Umbilical cord (tissue), 2 donors: ENCODE data around the gene DDC. TPM values are rescaled to one million over a fixed set of nuclear protein-coding genes. Genes with fewer than 3 reads are reported as not detected.

Experiments
- DNase-seq: peaks from one replicate; pipeline ENCODE4 v3.0.0-alpha.2; 2015; ENCODE audit warnings: low spot score
- total RNA-seq: library from RNA; depleted of rRNA; stranded (reverse); fragments of >200 nt; gene quantifications from one replicate; pipeline ENCODE4 v1.2.3, GENCODE V29; 2014; ENCODE audit warnings: low replicate concordance; ENCODE audit not compliant: insufficient read depth

DDC gene
- total RNA-seq, 1 donor from 2014 or later = 8.9 TPM

DNA sequence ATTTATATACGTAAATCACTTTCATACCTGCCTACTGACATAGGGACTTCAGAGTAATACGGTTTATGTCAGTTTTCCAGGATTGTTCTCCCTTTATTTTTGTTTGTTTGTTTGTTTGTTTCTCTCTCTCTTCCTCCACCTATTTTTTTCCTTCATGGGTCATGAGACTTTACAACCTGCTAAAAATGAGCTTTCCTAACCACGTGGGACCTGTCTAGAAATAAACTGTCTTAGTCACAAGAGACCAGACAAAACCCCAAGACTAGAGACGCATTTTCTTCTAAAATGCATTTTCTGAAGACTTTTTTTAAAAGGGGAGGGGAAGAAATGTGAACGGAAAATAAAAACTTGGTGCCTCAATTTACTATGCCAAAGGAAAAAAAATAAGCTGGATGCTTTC lies 74.0 kb downstream of the DDC start:
- DNase-seq = no peak

DNA sequence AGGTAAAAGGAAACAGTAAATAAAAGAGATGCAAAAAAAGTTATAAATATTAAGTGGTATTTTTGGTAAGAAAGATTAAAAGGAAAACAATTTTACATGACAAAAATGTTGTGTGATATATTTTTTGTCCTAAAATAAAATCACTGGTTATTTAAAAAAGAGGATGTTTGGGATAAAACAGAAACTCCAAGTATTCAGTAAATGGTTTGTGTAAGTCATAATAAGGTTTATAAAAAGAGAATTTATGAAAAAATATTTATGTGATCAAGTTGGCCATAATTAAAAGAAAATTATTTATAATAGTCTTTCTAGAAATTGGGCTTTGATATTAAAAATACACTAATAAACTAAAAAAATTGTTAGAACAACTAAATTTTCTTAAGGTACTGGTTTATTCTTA lies 76.8 kb downstream of the DDC start:
- no peak for DNase-seq

- no peak for DNase-seq
Measured at GRCh38 chr7:50486512-50486911, 78.7 kb downstream of the DDC start.

DNA sequence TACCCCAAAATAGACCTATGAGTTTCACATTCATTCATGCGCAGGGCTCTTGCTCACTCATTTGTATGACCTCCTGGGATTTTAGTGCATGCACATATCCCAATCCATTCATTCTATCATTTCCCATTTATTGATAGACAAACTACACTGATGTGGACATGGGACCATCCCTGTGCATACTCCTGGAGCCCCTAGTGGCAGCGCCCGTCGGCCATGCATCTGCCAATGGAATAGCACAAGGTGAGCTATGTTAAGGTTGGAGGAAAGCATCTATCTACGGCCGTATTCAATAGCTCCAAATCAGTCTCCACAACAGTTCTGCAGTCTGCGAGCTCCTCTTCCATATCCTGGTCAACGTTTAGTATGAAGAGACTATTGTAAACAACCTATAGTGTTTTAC lies 83.3 kb downstream of the DDC start:
- no peak for DNase-seq

GRCh38 chr7:50480797-50481196 lies 84.4 kb downstream of the DDC start:
- no peak for DNase-seq

DNA sequence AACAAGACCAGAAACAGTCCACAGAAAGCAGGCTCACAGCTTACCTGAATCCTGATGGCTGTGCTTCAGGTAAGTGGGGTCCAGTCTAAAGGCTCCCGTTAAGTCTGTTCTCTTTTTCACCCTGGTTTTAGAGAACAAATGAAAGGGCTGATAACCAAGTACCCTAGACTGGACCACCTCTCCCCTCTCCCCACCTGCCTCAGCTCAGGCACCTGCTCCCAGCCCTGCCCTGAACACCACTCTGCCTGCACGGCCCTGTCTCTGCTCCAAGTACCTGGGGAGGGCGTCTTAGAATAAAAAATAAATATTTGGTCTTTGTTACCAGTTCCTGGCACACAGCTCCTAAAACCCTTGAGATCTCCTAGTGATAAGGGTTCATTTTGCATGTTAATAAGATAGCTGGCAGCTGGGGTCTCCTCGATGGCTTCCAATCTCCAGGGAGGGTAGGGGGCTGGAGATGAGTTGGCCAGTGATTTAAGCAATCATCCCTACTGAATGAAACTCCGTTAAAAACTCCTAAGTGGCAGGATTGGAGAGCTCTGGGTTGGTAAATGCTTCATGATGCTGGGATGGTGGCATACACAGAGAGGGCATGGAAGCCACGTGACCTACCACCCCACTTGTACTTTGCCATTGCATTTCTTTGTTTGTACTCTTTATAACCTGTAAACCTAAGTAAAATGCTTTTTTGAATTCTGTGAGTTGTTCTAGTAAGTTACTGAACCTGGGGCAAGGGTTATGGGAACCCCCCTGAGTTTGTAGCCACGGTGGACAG lies 85.3 kb downstream of the DDC start:
- no peak for DNase-seq

DNA sequence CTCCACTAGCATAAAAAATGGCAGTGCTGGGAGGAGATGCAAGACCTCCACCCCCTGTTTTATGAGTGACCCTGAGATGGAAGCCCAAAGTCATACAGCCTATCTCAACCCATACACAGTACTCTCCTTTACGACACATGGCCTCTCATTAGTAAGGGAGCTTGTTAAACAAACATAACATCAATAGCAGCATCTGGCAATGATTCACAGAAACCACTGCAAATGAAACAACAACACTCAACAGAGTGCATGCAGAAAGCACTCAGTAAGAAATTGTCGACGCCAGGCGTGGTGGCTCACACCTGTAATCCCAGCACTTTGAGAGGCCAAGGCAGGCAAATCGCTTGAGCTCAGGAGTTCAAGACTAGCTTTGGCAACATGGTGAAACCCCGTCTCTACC lies 87.6 kb downstream of the DDC start:
- no peak for DNase-seq

DNA sequence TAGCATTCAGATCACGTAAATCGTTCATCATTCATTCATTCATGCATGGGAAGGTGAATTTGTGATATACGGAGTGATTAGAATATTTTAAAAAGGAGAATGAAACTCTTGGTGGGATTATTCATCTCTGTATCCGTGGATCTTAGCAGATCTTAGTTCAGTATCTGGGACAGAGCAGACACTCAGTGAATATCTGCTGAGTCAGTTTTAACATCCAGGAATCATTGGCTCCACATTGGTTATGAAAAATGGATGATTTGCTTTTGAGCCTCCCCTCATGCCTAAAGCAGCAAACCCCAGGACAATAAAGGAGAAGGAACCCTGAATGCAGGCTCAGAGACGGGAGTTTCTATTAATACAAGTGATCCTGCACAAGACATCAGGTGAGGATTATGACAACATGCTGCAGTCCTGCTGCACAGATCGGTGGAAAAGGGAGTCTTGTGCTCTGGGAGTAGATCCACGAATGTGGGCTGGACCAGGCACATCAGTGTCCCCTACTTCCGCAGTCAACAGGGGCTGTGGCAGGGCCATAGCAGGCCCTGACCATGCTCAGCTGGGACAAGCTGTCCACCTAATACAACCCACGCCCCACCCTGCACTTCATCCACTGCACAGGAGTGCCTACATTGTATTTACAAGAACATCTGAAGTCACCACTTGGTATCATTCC lies 88.1 kb downstream of the DDC start:
- DNase-seq = no peak

DNA sequence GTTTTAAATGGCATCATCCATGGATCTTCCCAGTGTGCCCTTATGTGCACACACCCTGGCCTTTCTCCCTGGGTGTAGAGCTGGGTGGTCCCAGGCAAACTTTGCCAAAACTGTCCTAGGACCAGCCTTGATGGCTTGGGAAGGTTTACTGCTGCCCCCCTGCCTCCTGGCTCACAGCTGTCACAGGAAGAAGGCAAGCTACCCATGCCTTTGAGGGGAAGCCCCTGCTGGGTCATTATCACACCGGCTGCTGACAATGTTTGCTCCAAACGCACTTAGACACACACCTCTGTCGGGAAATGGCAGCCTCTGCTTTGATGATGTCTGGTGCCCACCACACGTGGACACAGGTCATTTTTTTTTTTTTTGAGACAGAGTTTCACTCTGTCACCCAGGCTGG lies 89.9 kb downstream of the DDC start:
- DNase-seq = no peak

GRCh38 chr7:50474382-50475160 lies 90.6 kb downstream of the DDC start:
- DNase-seq = no peak

DNA sequence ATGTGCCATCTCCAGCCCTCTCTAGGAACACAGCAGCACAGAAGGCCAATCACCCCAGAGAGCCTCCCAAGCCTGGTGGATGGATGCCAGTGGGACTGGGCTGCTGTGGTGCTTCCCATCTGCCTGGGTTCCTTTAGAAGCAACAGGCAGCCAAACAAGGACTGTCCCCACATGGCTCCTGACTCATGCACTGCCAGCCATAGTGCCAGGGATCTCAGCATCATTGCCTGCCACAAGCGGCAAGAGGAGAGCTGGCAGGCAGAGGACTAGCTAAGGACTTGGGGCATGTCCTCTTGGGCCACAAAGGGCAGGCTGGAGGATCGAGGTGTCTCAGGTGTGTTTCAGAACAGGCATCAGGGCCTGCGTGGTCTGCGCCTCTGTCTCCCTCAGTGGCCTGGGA lies 91.7 kb downstream of the DDC start:
- no peak for DNase-seq

- DNase-seq = no peak
Measured at GRCh38 chr7:50472427-50472826, 92.8 kb downstream of the DDC start.

GRCh38 chr7:50471970-50472369 lies 93.2 kb downstream of the DDC start:
- no peak for DNase-seq

DNA sequence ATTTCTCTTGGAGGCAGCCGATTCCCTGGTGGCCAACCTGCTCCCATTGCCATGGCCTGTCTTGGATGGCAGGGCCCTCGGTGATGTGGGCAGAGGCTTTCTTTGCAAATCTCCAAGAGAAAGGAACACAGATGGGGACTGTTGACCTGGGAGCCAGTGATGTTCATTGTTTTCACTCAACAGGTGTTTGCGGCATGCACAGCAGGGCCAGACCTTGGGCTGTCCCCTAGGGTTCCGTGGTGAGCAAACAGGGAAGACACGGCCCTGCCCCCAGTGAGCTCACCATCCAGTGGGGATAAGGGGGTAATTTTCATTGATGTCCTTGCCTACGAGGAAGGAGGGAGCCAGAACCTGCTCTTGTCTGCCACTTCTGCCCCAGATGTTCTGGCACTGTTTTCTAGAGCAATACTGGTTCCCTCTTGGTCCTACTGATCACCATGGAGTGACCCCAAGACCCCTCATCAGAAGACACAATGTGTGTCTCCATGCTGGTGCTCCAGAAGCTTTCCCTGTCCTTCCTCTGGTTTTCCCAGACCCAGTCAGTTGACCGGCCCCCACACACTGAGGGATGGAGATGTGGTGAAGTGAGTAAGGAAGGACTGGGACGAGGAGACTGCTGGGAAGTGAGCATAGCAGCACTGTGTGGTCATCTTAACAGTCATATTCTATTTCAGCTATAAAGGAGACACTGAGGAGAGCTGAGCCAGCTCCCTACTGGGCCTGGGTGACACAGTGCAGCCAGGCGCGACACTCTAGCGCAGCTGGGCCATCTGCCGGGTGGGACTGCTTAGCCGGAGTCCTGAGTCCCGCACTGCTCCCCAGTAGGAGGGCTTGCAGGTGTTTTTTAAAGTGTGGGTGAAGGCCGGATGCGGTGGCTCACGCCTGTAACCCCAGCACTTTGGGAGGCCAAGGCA lies 94.7 kb downstream of the DDC start:
- DNase-seq = no peak

DNA sequence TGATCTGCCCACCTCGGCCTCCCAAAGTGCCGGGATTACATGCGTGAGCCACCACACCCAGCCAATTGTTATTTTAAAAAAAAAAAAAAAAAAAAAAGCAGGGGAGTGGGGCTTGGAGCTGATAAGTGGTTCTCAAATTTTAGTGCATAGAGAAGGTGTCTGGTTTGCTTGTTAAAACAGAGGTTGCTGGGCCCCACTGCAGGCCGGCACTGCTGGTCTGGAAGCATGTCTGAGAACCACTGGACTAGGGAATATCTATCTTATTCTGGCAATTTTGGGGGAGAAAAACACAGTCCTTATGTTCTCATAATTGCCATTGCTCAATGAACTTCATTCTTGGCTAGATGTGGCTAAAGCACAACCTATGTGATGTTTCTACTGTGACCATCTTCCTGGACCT lies 96.0 kb downstream of the DDC start:
- DNase-seq = no peak

- DNase-seq = peak; percentile 70
Measured at GRCh38 chr7:50467817-50468610, 97.2 kb downstream of the DDC start.

GRCh38 chr7:50466815-50467585 lies 98.2 kb downstream of the DDC start:
- no peak for DNase-seq

DNA sequence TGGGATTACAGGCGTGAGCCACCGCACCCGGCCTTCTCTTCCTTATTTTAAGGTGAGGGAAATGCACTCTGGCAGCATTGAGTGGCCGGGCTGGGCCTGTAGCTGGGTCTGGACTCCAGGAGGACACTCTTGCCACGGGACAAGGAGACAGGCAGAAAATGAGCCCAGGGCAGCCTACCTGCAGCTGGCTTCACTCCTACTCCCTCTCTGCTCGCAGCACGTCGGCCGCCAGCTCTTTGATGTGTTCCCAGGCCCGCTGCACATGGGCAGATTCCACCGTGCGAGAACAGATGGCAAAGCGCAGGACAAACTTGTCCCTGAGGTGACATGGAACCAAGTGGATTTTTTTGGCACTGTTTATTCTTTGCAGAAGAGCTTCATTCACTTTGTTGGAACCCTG lies 102.2 kb downstream of the DDC start:
- no peak for DNase-seq

DNA sequence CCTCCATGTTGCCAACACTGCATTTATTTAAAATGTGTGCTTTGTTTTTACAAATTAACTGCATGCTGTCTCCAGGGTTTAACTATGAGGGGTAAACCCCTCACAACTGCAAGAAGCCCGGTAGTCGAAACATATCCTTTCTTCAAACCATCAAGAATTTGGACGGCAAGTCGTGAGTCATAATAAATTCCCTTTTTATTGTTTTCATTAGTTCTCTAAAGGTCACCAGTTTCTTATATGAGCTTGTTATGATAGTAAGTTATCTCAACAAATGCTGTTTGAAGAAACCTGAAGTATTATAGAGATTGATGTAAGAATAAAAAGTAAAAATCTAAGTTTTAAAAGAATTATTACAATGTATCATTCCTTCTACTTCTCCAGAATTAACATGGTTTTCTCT lies 102.8 kb downstream of the DDC start:
- no peak for DNase-seq

DNA sequence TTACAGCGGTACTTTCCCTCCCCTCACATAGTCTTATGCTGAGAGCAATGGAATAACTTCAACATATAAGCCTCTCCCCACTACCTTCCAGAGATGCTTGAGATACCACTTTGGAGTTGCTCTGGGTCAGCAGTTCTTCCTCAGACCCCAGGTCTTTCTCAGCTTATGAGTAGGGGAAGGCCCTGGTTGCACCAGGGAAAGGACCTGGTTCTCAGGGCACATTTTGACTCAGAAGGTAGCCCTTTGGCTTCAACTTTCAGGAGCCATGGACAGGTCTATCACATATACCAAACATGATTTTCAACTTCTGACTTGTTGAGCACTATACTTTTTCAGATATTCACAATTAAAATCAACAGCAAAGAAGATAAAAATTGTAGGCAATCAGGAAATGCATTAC lies 103.5 kb downstream of the DDC start:
- no peak for DNase-seq
